Gastrocnemius medialis (tissue), 4 donors: ENCODE results near the gene PLAC1.

Source experiments
- POLR2A ChIP-seq, 2 donors: fragments of 450-650 bp; IDR thresholded peaks; one replicate each; pipeline ENCODE4 v1.6.1; 2017; ENCODE audit warnings: antibody characterized with exemption in 2 of 2, mild to moderate bottlenecking in 2 of 2, moderate library complexity in 2 of 2
- TF ChIP-seq, protein P1 (sequence below), 5 experiments: fragments of 450-650 bp in 3 of 5; fragments of 200-600 bp in 2 of 5; sonication (generic) in 2 of 5; IDR thresholded peaks in 4 of 5; conservative IDR thresholded peaks in 1 of 5; 1 replicate in 4 of 5; 2 replicates in 1 of 5; pipeline ENCODE4 v1.5.1; 2016 to 2019; ENCODE audit warnings: antibody characterized with exemption in 5 of 5, mild to moderate bottlenecking in 3 of 5, moderate library complexity in 3 of 5

DNA sequence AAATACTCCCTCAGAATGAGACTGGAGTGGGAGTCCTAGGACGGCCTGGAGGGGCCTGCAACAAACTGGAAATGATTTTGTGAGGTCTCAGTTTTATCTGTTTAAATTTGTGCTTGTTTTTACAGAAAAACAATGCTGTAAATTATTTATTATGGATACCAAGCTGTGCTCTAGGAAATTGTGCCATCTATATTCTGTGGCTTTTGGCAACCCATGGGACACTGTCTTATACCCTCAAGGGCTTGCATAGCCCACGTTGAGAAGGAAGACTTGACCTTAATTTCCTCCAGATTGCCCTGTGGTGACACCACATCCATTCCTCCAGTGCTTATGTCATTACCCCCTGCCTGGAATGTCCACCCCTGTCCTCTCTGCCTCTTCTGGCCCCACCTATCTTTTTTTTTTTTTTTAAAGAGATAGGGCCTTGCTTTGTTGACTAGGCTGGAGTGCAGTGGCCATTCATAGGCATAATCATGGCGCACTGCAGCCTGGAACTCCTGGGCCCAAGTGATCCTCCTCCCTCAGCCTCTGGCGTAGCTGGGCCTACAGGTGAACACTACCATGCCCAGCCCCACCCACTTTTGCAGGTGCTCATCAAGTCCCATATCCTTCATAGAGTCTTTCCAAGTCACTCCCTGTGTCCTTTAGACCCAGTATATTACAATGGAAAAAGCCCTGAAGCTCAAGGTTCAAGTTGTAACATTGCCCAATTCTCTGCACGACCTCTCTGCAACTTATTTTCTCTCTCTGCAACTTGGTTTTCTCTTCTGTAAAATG, 120.9 kb downstream of the PLAC1 start:
- TF ChIP-seq, protein P1, sequence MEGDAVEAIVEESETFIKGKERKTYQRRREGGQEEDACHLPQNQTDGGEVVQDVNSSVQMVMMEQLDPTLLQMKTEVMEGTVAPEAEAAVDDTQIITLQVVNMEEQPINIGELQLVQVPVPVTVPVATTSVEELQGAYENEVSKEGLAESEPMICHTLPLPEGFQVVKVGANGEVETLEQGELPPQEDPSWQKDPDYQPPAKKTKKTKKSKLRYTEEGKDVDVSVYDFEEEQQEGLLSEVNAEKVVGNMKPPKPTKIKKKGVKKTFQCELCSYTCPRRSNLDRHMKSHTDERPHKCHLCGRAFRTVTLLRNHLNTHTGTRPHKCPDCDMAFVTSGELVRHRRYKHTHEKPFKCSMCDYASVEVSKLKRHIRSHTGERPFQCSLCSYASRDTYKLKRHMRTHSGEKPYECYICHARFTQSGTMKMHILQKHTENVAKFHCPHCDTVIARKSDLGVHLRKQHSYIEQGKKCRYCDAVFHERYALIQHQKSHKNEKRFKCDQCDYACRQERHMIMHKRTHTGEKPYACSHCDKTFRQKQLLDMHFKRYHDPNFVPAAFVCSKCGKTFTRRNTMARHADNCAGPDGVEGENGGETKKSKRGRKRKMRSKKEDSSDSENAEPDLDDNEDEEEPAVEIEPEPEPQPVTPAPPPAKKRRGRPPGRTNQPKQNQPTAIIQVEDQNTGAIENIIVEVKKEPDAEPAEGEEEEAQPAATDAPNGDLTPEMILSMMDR (IDR thresholded peaks at IDR 0.05 in 4 of 5, conservative IDR thresholded peaks at IDR 0.05 in 1 of 5), result no peak
- no peak for TF ChIP-seq POLR2A (IDR thresholded peaks at IDR 0.05)
